ENCODE data around the gene FAM171A2. TPM values are rescaled to one million over a fixed set of nuclear protein-coding genes. Genes with fewer than 3 reads are reported as not detected.
A peak's percentile ranks its signal among the peaks of the same experiment; 100 is the strongest.

FAM171A2 gene
- total RNA-seq, 1 donor from 2014 or later, result 18.1 TPM

- Mint-ChIP-seq H3K27me3 (ENCODE audit: insufficient read depth, low read depth) (peaks cover 16% of the 10 kb centered on the region), H3K4me3 (peak overlapping the region; percentile 86), H3K4me1 (peaks cover 10% of the 10 kb centered on the region), H3K36me3 (no peaks in the 10 kb centered on the region), H3K9me3 (peaks cover 3% of the 10 kb centered on the region), H3K27ac (peak overlapping the region; percentile 72)
- H3K9ac ChIP-seq, result no peak overlapping the region
- no peak overlapping the region for H3K27ac ChIP-seq
- no peaks in the 10 kb centered on the region for H3K36me3 ChIP-seq
- H4K20me1 ChIP-seq (ENCODE audit: low read depth), result no peaks in the 10 kb centered on the region
- no peak for DNase-seq (ENCODE audit: low spot score)
- no peaks in the 10 kb centered on the region for H3K79me2 ChIP-seq (ENCODE audit: low read depth)
- peak overlapping the region; percentile 81 for H2AFZ ChIP-seq (replicated peaks)
- H3F3A ChIP-seq (ENCODE audit: low read depth), result peaks cover 17% of the 10 kb centered on the region
- peak overlapping the region; percentile 50 for H3K4me3 ChIP-seq
- peak overlapping the region; percentile 72 for H3K4me2 ChIP-seq
- H3K27me3 ChIP-seq, result peaks cover 47% of the 10 kb centered on the region
- H3K9me3 ChIP-seq (ENCODE audit: low read depth), result no peaks in the 10 kb centered on the region
- peaks cover 6% of the 10 kb centered on the region for H3K4me1 ChIP-seq
- peak; percentile 1 for TF ChIP-seq EZH2phosphoT487 (IDR thresholded peaks at IDR 0.05)
- no peak for TF ChIP-seq CTCF (IDR thresholded peaks at IDR 0.05)
- TF ChIP-seq EZH2 (IDR thresholded peaks at IDR 0.05), result peak; percentile 51
Observed at GRCh38 chr17:44384823-44385286, 21.2 kb upstream of the FAM171A2 start.

- peaks cover 16% of the 10 kb centered on the region for H3K27me3 Mint-ChIP-seq (ENCODE audit: insufficient read depth, low read depth)
- Histone ChIP-seq H4K20me1 (ENCODE audit: low read depth) (no peaks in the 10 kb centered on the region), H3K9ac (no peak overlapping the region), H3K4me2 (peak overlapping the region; percentile 72), H3K9me3 (ENCODE audit: low read depth) (no peaks in the 10 kb centered on the region), H3K27ac (no peak overlapping the region), H3K79me2 (ENCODE audit: low read depth) (no peaks in the 10 kb centered on the region), H3K4me1 (peaks cover 6% of the 10 kb centered on the region), H3K4me3 (peak overlapping the region; percentile 50), H3F3A (ENCODE audit: low read depth) (peaks cover 17% of the 10 kb centered on the region), H3K36me3 (no peaks in the 10 kb centered on the region), H3K27me3 (peaks cover 47% of the 10 kb centered on the region), H2AFZ (replicated peaks) (peak overlapping the region; percentile 81)
- peaks cover 3% of the 10 kb centered on the region for H3K9me3 Mint-ChIP-seq
- H3K27ac Mint-ChIP-seq, result no peak overlapping the region
- H3K36me3 Mint-ChIP-seq, result no peaks in the 10 kb centered on the region
- H3K4me1 Mint-ChIP-seq, result peaks cover 10% of the 10 kb centered on the region
- peak; percentile 62 for DNase-seq (ENCODE audit: low spot score)
- H3K4me3 Mint-ChIP-seq, result peak overlapping the region; percentile 86
- TF ChIP-seq EZH2 (IDR thresholded peaks at IDR 0.05) (no peak), EZH2phosphoT487 (IDR thresholded peaks at IDR 0.05) (peak; percentile 41), CTCF (IDR thresholded peaks at IDR 0.05) (no peak)
Observed at GRCh38 chr17:44384281-44384822, 20.7 kb upstream of the FAM171A2 start.

GRCh38 chr17:44383861-44384260 is 20.2 kb upstream of the FAM171A2 start:
- Histone ChIP-seq H3F3A (ENCODE audit: low read depth) (peaks cover 17% of the 10 kb centered on the region), H4K20me1 (ENCODE audit: low read depth) (no peaks in the 10 kb centered on the region), H2AFZ (replicated peaks) (no peak overlapping the region), H3K27me3 (peaks cover 47% of the 10 kb centered on the region), H3K9ac (no peak overlapping the region), H3K4me1 (peaks cover 6% of the 10 kb centered on the region), H3K36me3 (no peaks in the 10 kb centered on the region), H3K79me2 (ENCODE audit: low read depth) (no peaks in the 10 kb centered on the region), H3K27ac (no peak overlapping the region), H3K9me3 (ENCODE audit: low read depth) (no peaks in the 10 kb centered on the region), H3K4me3 (no peak overlapping the region), H3K4me2 (no peak overlapping the region)
- TF ChIP-seq EZH2phosphoT487 (IDR thresholded peaks at IDR 0.05) (no peak), CTCF (IDR thresholded peaks at IDR 0.05) (no peak), EZH2 (IDR thresholded peaks at IDR 0.05) (no peak)
- H3K27ac Mint-ChIP-seq, result no peak overlapping the region
- no peaks in the 10 kb centered on the region for H3K36me3 Mint-ChIP-seq
- peaks cover 10% of the 10 kb centered on the region for H3K4me1 Mint-ChIP-seq
- no peak for DNase-seq (ENCODE audit: low spot score)
- H3K4me3 Mint-ChIP-seq, result no peak overlapping the region
- peaks cover 3% of the 10 kb centered on the region for H3K9me3 Mint-ChIP-seq
- H3K27me3 Mint-ChIP-seq (ENCODE audit: insufficient read depth, low read depth), result peaks cover 16% of the 10 kb centered on the region
